Fibroblast of lung (primary cell): ENCODE data around the gene GET4.

Experiments
- CTCF ChIP-seq, 2 donors: IDR thresholded peaks in 1 of 2; conservative IDR thresholded peaks in 1 of 2; 1 replicate in 1 of 2; 2 replicates in 1 of 2; pipeline ENCODE4 v1.5.1; 2011 to 2012; ENCODE audit warnings: low read length in 2 of 2, control low read depth in 1 of 2, inconsistent platforms in 1 of 2, low read depth in 1 of 2, mild to moderate bottlenecking in 1 of 2
- EZH2 ChIP-seq: IDR thresholded peaks from 2 replicates; pipeline ENCODE4 v1.5.1; 2012; ENCODE audit warnings: low read length, control low read depth, mild to moderate bottlenecking; ENCODE audit errors: missing control alignments

- TF ChIP-seq CTCF (conservative IDR thresholded peaks at IDR 0.05 in 1 of 2, IDR thresholded peaks at IDR 0.05 in 1 of 2; ENCODE audit: low read depth in 1 of 2, low read length in 2 of 2) (no peak), EZH2 (no peak)
These were observed 60.2 kb downstream of the GET4 start for GRCh38 chr7:936386-937054.
